Transverse colon (tissue), 4 donors: Measurements from ENCODE around the gene DLG2.

Source experiments
- CTCF ChIP-seq, 5 experiments: fragments of 200-600 bp in 3 of 5; fragments of 450-650 bp in 2 of 5; sonication (generic) in 3 of 5; IDR thresholded peaks; 1 replicate in 2 of 5; 2 replicates in 3 of 5; pipeline ENCODE4 v1.5.1; 2016 to 2017; ENCODE audit warnings: antibody characterized with exemption in 5 of 5, inconsistent platforms in 3 of 5, mild to moderate bottlenecking in 2 of 5, moderate library complexity in 1 of 5
- EP300 ChIP-seq: sonication (generic); formaldehyde crosslinking; IDR thresholded peaks from one replicate; pipeline ENCODE4 v1.6.1; 2017; ENCODE audit warnings: antibody characterized with exemption, low read depth
- POLR2A ChIP-seq: fragments of 450-650 bp; IDR thresholded peaks from one replicate; pipeline ENCODE4 v1.6.1; 2016; ENCODE audit warnings: antibody characterized with exemption, mild to moderate bottlenecking, moderate library complexity
- POLR2AphosphoS5 ChIP-seq, 3 donors: sonication (generic); formaldehyde crosslinking; IDR thresholded peaks; one replicate each; pipeline ENCODE4 v1.6.1; 2016; ENCODE audit warnings: antibody characterized with exemption in 3 of 3

- TF ChIP-seq CTCF (IDR thresholded peaks at IDR 0.05) = no peak
- no peak for TF ChIP-seq POLR2A
- TF ChIP-seq POLR2AphosphoS5 (IDR thresholded peaks at IDR 0.05) = no peak
- no peak for TF ChIP-seq EP300
Measured at GRCh38 chr11:85651118-85651517, 24.0 kb upstream of the DLG2 start.
